Adipose tissue (tissue), 3 donors: Measurements from ENCODE around the gene STX8. TPM values are rescaled to one million over a fixed set of nuclear protein-coding genes. Genes with fewer than 3 reads are reported as not detected.

ENCODE experiments used
- H3K27ac ChIP-seq: one replicate; pipeline ENCODE4 v1.5.1; 2013; ENCODE audit warnings: low read depth, low read length
- WGBS, 3 donors: extraction: QIAGEN DNeasy Blood & Tissue Kit; methylation state at CpG; one replicate each; pipeline ENCODE4 v1.1.7; 2013; 5-methylcytosine and 5-hydroxymethylcytosine counted together
- polyA plus RNA-seq, 3 donors: library from polyadenylated mRNA; stranded (reverse); fragments of 200-250 nt; gene quantifications; one replicate each; pipeline ENCODE4 v1.2.3, GENCODE V29; 2013
- donor health status: healthy with polysubstance abuse.
- donor health status: Bipolar disorder and iron deficiency.
- donor health status: healthy.

STX8 gene
- polyA plus RNA-seq, 3 donors = 36.7 to 78.7 (median 55.6) TPM

- 61 to 81% (median 71%) methylated on average over 4 of the region's 4 CpGs for WGBS, 3 donors
Measured at GRCh38 chr17:9520649-9521048, 55.0 kb downstream of the STX8 start.

GRCh38 chr17:9519583-9520272 is 55.9 kb downstream of the STX8 start:
- 70 to 82% (median 82%) methylated on average over 8 to 9 of the region's 9 CpGs for WGBS, 3 donors
- H3K27ac ChIP-seq = no peak overlapping the region

More at GRCh38 chr17:9520649-9521048, 55.0 kb downstream of the STX8 start:
- H3K27ac ChIP-seq = no peak overlapping the region

GRCh38 chr17:9517396-9517795 is 58.2 kb downstream of the STX8 start:
- no peak overlapping the region for H3K27ac ChIP-seq
- WGBS, 3 donors = 89 to 93% (median 92%) methylated on average over 1 of the region's 1 CpG

- 94 to 95% (median 94%) methylated on average over 2 of the region's 2 CpGs for WGBS, 3 donors
- no peak overlapping the region for H3K27ac ChIP-seq
Measured at GRCh38 chr17:9513266-9513665, 62.4 kb downstream of the STX8 start.

GRCh38 chr17:9512323-9513168 is 63.1 kb downstream of the STX8 start:
- WGBS, 3 donors = 66 to 81% (median 78%) methylated on average over 4 of the region's 4 CpGs
- H3K27ac ChIP-seq = no peak overlapping the region

- WGBS, 3 donors = 69 to 90% (median 89%) methylated on average over 1 of the region's 1 CpG
Measured at GRCh38 chr17:9509236-9509816, 66.3 kb downstream of the STX8 start.

GRCh38 chr17:9499041-9499440 is 76.6 kb downstream of the STX8 start:
- no peak overlapping the region for H3K27ac ChIP-seq
- WGBS, 3 donors = 88 to 93% (median 90%) methylated on average over 5 of the region's 5 CpGs

More at GRCh38 chr17:9509236-9509816, 66.3 kb downstream of the STX8 start:
- H3K27ac ChIP-seq = no peak overlapping the region

GRCh38 chr17:9498490-9498889 is 77.1 kb downstream of the STX8 start:
- H3K27ac ChIP-seq = no peak overlapping the region
- WGBS, 3 donors = 78 to 92% (median 79%) methylated on average over 3 of the region's 3 CpGs

GRCh38 chr17:9488556-9488955 is 87.1 kb downstream of the STX8 start:
- WGBS, 3 donors = 93 to 100% (median 96%) methylated on average over 5 of the region's 5 CpGs
- H3K27ac ChIP-seq = no peak overlapping the region

- H3K27ac ChIP-seq = no peak overlapping the region
- WGBS, 3 donors = 87 to 92% (median 87%) methylated on average over 7 of the region's 7 CpGs
Measured at GRCh38 chr17:9487406-9487805, 88.2 kb downstream of the STX8 start.

GRCh38 chr17:9484789-9485188 is 90.8 kb downstream of the STX8 start:
- H3K27ac ChIP-seq = no peak overlapping the region
- 88 to 93% (median 90%) methylated on average over 2 of the region's 2 CpGs for WGBS, 3 donors

- WGBS, 3 donors = 69 to 91% (median 88%) methylated on average over 4 of the region's 4 CpGs
Measured at GRCh38 chr17:9479964-9480363, 95.7 kb downstream of the STX8 start.

GRCh38 chr17:9478889-9479288 is 96.7 kb downstream of the STX8 start:
- 96 to 98% (median 97%) methylated on average over 3 of the region's 3 CpGs for WGBS, 3 donors
- no peak overlapping the region for H3K27ac ChIP-seq

More at GRCh38 chr17:9479964-9480363, 95.7 kb downstream of the STX8 start:
- no peak overlapping the region for H3K27ac ChIP-seq

- H3K27ac ChIP-seq = no peak overlapping the region
- WGBS, 3 donors = 96 to 100% (median 98%) methylated on average over 4 of the region's 4 CpGs
Measured at GRCh38 chr17:9475101-9475658, 100.4 kb downstream of the STX8 start.

- 71 to 84% (median 82%) methylated on average over 4 of the region's 4 CpGs for WGBS, 3 donors
- no peak overlapping the region for H3K27ac ChIP-seq
Measured at GRCh38 chr17:9473711-9474110, 101.9 kb downstream of the STX8 start.

GRCh38 chr17:9472541-9472940 is 103.1 kb downstream of the STX8 start:
- H3K27ac ChIP-seq = no peak overlapping the region
- WGBS, 3 donors = 66 to 95% (median 87%) methylated on average over 3 of the region's 3 CpGs

- 95 to 98% (median 96%) methylated on average over 5 of the region's 5 CpGs for WGBS, 3 donors
- no peak overlapping the region for H3K27ac ChIP-seq
Measured at GRCh38 chr17:9472094-9472493, 103.5 kb downstream of the STX8 start.

GRCh38 chr17:9470171-9470570 is 105.4 kb downstream of the STX8 start:
- WGBS, 3 donors = 41 to 81% (median 50%) methylated on average over 4 of the region's 4 CpGs

GRCh38 chr17:9468937-9469336 is 106.7 kb downstream of the STX8 start:
- WGBS, 3 donors = 35 to 98% (median 92%) methylated on average over 4 of the region's 4 CpGs
- no peak overlapping the region for H3K27ac ChIP-seq

More at GRCh38 chr17:9470171-9470570, 105.4 kb downstream of the STX8 start:
- H3K27ac ChIP-seq = no peak overlapping the region
